NCI-H2029 treated with DMSO at 0.1 percent for 48 hours (cell line): Measurements from ENCODE around the gene FOXF2.
"Not testable (repeated sequence)": the region's sequence is repeated elsewhere in the genome, so short reads cannot be mapped to it uniquely, and the experiment has no call there.

ENCODE experiments used
- DNase-seq: peaks from one replicate; lab custom pipeline; 2025; lab: John Stamatoyannopoulos, UW

Gene FOXF2

DNA sequence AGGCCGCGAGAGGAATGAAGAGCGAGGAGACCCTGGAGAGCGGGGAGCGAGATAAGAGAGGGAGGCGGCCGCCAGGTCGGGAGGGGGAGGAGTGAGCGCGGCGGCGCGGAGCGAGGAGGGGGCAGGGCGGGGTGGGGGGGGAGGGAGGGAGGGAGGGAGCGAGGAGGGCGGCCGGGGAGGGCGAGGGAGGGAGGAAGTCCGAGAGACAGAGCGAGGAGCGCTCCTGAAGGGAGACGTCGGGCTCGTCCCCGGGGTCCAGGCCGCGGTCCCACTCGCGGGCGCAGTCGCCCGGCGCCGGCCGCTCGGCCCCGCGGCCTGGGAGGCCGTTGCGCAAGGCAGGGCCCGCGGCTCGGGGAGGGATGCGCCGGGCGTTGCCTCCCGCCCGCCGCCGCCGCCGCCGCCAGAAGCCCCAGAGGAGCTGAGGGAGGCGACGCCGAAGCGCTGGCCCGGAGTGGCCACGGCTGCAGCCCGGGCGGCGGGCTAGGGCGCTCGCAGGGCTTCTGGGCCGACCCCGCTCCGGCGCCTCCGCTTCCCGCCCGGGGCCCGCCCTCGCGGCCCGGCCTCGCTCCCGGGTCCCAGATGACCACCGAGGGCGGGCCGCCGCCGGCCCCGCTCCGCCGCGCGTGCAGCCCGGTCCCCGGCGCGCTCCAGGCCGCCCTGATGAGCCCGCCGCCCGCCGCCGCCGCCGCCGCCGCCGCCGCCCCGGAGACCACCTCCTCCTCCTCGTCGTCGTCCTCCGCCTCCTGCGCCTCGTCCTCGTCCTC is at the start of gene FOXF2:
FOXF2 (plus strand) TSS at position 208 of the 764 bp plus-strand sequence; CDS start at position 580, 372 bp downstream.
- DNase-seq: no peak

DNA sequence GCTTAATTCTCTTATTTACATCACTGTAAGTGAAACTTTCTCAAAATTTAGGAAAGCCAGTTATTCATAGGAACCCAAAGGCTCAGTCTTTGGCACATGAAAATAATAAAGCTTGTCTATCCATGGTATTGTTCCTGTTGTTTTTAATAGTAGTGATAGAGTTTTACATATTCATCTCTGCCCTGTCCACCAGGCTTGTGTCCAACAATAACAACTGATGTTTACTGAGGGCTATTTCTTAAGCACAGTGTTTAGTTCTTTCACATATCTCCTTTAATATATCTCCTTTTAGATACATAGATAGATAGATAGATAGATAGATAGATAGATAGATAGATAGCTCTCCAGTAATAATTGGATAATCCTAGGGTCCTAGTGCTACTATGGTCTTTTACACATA is 43.3 kb upstream of the FOXF2 start:
- no peak for DNase-seq

DNA sequence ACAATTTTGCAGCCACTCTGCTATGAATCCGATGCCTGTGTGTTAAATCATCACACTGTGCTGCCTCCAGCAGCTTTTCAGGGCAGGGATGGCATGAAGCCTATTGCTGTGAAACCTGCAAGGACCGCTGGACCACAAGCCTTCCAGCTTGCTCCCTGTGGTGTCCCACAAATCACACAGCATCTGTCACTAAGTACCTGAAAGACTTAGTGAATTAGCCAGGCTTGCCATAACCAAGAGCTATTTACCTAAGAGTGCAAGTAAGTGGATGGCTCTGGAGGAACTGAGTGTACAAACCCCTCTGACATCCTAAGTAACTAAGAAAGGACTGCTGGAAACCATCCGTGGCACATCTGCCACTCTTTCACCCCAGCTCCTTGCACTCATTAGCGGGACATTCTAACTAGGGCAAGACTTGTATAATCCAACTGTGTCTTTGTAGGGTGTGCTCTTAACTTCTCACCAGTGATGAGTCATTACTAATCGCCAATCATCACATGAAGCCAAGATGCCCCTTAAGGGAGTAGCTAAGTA is 42.8 kb upstream of the FOXF2 start:
- DNase-seq: no peak

DNA sequence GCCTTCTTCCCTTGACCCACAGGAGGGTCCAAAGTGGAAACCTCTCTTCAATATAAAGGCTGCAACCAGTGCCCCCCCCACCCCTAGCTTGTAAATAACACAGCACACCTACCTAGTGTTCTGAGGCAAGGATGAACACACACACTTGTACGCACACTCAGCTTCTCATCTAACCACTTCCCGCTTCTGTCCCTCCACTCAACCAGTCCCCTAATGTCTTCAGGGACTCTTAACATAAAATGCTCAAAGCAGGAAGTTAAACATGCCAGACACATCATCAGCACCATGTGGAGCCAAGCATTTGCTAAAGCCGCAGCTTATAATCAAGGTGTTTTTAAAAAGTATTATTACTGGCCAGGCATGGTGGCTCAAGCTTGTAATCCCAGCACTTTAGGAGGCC is 42.2 kb upstream of the FOXF2 start:
- peak; percentile 49 for DNase-seq

DNA sequence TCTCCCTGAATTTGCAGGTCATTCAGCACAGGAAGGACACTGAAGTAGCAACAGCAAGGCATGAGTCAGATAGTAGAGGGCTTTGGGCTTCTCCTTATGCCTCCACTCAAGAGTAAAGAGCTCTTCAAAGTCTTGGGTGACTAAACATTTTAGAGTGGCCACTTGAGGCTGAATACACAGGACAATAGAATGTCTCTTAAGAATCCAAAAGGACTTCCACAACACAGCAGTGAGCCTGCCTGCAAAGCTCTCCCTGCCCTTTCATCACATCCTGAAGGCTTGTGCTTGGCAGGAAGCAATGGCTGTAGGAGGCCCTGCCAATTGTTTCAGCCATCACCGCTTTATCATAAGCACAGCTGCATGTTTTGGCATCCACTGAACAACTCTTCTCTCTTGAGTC is 40.7 kb upstream of the FOXF2 start:
- peak; percentile 92 for DNase-seq

DNA sequence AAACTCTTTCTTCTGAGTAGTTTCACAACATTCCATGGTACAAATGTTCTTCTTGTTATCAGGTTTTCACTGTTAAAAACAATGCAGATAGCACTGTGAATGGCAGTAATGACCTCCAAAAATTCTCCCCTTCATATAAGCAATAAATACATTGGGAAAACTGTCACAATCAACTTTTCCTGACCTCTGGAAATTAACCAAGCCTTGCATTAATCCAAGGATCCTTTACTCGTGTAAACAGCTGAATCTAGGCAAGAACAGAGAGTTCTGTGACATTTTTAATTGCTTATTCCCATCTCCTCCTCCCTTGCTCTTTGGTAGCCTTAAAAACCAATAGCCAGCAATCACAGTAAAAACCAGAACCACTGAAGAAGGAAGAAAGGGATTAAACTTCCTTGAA is 39.7 kb upstream of the FOXF2 start:
- no peak for DNase-seq

DNA sequence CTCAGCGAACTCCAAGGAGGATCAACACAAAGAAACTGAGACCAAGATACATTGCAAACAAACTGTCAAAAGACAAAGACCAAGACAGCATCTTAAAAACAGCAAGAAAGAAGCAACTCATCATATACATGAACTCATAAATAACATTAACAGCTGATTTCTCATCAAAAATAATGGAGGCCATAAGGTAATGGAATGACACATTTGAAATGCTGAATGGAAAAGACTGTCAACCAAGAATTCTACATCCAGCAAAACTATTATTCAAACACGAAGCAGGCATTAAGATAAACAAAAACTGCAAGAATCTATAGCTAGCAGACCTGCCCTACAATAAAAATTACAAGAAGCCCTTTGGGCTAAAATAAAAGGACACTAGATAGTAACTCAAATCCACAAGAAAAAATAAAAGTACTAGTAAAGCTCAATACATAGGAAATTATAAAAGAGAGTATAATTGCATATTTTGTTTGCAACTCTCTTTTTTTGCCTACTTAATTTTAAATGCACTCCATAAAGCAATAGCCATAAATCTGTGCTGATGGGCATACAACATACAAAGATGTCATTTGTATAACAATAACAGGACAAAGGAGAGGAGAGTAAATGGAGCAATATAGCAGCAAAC is 37.9 kb upstream of the FOXF2 start:
- no peak for DNase-seq

DNA sequence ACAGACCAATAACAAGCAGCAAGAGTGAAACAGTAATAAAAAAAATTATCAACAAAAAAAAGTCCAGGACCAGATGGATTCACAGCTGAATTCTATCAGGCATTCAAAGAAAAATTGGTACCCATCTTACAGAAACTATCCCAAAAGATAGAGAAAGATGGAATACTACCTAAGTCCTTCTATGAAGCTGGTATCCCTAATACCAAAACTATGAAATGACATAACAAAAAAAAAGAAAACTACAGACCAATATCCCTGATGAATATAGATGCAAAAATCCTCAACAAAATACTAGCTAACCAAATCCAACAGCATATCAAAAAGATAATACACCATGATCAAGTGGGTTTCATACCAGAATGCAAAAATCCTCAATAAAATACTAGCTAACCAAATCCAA is 34.3 kb upstream of the FOXF2 start:
- DNase-seq: not testable (repeated sequence)

DNA sequence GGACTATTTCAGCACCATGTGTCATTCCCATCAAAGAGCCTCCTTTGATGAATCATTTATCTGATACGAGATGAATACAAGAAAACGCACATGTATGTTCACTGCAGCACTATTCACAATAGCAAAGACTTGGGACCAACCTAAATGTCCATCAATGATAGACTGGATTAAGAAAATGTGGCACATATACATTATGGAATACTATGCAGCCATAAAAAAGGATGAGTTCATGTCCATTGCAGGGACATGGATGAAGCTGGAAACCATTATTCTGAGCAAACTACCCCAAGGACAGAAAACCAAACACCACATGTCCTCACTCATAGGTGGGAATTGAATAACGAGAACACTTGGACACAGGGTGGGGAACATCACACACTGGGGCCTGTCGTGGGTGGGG is 27.7 kb upstream of the FOXF2 start:
- not testable (repeated sequence) for DNase-seq

DNA sequence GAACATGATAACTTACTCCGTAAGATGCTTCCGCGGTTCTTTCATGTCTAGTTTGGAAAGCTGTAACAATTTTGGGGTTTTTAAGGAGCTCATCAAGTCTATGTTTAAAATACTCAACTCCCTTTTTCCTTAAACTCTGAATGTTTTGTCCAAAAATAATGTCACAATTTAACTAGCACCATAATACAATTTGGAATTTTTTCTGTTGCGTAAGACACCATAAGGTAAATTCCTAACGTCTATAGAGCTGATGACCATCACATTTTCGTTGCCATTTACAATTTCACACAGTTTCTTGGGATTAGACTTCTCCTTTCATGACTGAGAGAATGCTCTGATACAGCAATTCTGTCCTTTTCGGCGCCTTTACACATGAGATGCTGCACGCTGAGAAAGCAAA is 26.7 kb upstream of the FOXF2 start:
- DNase-seq: no peak

DNA sequence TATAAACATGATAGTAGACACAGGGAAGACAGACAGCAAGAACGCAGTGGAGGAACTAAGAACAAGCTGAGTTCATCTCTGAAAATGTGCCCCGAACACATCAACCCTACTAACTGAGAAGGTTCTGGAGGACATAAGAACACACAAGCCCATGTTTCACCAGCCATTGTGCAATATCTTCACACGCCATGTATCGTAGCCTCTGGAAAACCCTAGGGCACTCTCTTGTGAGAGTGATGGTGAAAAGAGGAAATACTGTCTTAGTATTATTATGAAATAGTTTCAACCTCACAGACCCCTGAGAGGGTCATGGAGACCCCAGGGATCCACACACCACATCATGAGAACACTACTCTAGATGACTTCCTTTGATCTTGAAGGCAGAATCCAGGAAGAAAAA is 26.1 kb upstream of the FOXF2 start:
- DNase-seq: no peak

DNA sequence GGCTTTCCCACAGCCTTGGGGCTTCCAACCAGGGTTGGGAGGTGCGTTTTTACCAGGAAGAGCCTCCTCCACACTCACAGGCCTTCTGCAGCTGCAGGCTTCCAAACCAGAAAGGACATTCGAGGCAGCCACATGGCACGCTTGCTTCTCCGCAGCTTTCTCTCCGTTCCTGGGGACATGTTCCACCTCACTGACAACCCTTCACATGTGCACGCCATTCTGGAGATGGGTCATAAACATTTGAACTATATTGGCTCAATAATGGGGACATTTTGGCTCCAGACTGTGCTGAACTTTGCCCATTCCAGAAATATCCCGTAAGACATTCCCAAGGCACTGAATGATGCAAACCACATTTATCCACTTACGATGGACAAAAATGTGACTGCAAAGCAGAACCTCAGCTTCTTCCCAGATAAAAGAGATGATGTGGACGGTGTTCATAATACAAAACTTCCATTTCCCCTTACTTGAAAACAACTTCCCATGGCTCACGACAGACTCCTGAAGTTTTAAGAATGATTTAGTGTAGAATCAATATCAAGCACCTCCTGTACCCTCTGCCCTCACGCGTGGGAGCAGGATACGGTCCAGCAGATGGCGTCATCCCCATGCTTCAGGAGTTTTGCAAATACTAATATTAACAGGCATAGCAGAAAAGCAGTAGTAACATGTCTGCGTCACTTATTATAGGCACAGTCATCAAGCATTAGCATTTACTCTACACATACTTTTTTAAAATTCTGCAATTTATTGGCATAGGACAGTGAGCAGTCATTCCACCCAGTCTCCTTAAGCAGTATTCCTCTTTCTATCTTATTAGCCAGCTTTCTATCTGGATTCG is 25.4 kb upstream of the FOXF2 start:
- DNase-seq: no peak

DNA sequence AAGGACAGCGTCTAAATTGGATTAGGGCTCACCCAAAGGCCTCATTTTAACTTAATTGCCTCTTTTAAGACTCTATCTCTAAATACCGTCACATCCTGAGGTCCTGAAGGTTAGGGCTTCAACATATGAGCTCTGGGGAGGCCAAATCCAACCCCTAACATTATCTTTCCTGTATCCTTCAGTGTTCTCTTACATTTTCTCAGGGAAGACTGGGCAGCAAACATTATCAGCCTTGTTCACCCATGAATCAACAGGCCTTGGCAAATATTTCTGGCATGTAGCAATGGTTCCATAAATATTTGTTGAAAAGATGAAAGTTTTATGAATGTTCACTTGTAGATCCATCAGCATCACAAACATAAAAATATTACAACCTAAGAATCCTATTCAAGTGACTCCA is 24.6 kb upstream of the FOXF2 start:
- DNase-seq: no peak

DNA sequence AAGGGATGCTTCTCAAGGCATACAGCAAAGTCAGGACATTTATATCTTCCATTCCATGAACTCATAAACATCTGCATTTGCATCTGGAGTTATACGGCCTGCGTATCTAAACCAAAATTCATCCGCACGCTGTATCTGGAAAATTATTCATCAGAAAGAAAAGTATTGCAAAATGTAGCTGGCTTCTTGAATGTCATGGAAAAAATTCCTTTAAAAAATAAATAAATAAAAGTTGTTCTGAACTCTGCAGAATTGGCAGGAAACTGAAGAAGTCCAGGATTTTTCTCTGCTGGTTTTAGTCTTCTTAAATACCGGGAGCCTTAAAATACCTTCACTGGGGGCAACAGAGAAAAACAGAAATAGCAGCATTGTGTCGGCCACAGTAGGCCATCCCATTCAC is 23.7 kb upstream of the FOXF2 start:
- no peak for DNase-seq

DNA sequence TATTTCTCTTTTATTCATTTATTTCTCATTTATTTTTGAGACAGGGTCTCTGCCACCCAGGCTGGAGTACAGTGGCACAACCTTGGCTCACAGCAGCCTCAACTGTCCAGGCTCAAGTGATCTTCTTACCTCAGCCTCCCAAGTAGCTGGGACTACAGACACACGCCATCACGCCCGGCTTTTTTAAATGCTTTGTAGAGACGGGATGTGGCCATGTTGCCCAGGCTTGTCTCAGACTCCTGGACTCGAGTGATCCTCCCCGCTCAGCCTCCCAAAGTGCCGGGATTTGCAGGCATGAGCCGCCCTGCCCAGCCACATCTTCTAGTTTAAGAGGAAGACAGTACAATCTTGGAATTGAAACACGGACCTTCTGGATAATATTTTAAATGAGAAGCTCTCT is 21.6 kb upstream of the FOXF2 start:
- no peak for DNase-seq

DNA sequence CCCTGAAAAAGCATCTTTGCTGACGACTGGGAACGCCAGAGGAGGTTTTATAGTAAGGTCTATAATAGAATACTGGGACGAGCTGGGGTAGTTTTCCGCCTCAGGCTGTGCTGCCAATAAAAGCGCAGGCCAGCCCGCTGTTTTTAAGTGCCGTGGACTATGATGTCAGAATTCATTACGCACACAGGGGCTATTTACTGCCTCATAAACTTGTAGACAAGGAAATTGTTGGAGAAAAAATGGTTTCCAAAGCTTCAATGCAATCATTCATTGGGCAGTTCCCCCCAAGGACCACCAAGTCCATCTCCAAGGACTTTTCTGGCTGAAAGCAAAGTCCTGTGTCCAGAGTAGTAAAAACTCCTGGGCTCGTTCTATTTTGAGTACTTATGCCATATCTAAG is 20.4 kb upstream of the FOXF2 start:
- DNase-seq: no peak

DNA sequence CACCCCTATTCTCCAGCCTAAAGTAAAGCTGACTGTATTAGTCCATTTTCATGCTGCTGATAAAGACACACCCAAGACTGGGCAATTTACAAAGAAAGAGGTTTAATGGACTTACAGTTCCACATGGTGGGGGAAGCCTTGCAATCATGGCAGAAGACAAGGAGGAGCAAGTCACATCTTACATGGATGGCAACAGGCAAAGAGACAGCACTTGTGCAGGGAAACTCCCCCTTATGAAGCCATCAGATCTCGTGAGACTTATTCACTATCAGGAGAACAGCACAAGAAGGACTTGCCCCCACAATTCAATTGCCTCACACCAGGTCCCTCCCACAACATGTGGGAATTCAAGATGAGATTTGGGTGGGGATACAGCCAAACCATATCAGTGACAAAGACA is 19.7 kb upstream of the FOXF2 start:
- DNase-seq: not testable (repeated sequence)

DNA sequence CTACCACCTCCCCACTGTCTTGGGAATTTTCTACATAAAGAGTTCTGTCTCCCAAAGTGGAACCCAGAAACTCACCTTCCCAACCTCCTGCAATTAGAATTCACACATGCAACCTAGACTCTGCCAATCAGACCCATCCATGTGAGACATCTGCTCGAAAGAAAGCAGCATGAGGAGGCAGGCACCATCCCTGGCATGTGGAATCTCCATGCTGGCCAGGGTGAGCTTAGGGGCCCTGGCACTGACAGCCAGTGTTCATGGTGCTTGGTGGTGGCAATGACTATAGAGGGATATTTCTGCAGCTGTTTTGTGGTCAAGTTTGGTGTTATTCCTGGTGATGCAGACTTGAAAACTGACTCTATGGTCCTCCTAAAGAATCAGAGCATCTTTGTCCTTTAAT is 17.4 kb upstream of the FOXF2 start:
- DNase-seq: no peak

DNA sequence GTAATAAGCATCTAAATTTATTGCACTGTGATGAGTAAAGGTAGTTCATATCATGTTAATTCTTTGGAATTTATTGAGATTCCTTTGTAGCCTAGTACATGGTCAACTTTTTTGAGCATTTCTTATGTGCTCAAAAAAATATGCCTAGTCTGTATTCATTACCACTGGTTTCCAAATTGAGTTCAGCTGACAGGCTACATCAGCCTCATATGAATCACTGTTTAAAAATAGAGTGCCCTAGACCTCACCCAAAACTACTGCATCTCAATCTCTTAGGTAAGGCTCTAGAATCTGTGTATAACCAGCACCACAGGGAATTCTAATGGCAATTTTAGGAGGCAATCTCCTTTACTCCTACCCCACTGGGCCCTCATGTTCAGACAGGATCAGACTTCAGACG is 16.7 kb upstream of the FOXF2 start:
- DNase-seq: no peak

DNA sequence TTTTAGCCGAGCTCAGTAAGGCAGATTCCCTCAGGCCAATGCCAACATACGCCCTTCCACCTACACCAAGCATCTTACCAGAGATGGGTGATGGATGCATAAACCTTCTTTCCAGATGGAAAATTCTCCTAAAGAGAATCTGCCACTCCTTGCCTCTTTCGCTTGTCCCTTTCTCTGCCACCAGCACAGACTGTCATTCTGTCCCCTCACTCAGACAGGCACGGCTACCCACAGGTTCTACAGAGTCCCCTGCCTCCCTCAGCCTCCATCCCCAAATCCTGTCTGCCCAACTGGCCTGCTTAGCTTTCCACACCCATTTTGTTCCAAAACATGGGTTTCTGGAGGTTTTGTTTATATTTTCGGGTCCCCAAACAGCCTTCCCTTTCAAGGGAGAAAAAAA is 12.7 kb upstream of the FOXF2 start:
- DNase-seq: no peak

DNA sequence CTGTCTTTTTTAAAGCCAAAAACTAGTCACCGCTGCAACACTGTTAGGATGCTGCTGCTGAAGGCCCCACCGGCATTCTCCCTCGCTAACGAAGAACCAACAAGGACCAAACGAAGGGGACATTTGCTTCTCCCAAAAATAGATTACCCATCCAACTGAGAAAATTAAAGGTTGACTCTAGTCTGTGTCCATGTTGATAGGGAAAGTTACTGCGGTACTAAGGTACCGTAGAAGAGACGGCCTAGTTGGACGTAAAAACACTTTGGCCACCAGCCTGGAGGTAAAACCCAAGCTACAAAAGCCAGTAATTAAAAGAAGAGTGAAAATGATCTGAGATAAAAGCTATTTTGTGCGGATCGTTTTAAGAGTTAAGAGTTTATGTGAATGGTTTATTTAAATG is 11.8 kb upstream of the FOXF2 start:
- no peak for DNase-seq

DNA sequence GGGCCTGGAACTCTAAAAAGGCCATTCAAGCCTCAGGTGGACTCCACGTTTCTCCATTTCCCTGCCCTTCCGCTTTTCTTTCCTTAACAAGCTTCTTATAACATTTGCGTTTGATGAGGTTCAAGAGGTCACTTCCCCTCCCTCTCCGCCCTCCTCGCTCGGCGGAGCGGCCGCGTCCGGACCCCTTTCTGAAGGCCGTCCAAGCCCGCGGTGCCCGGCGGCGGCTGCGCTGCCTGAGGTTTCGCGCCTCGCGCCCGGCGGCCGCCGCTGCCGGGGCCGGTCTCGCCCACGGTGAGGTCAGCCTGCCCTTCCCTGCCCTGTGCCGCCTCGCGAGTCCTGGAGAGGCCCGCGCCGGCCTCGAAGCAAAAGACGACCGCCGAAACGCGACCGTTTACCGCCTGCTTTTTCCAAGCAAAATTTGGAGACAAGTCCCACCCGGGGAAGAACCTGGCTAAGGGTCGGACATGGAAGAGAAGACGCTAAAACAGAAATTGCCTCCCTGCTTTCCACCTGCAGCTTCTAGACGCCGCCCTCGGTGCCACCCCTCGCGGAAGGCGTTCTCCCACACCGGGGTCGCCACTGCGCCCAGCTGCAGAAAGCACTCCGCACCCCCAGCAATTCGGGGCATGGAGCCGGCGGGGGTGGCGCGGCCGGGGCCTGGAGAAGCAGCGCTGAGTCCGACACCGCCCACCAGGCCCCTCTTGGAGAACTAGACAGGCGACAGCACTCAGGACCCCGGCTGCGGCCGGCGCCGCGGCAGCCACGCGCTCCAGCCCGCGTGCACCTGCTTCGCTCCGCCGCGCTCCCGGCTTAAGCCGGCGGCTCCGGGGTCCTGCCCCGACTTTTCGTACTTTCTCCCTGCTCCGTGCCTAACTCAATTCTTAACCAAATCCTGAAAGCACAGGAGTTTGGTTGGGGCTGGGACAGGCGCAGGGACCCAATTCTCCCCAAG is 11.0 kb upstream of the FOXF2 start:
- DNase-seq: no peak
